ENCODE data around the gene SORCS2.

The SORCS2 gene

DNA sequence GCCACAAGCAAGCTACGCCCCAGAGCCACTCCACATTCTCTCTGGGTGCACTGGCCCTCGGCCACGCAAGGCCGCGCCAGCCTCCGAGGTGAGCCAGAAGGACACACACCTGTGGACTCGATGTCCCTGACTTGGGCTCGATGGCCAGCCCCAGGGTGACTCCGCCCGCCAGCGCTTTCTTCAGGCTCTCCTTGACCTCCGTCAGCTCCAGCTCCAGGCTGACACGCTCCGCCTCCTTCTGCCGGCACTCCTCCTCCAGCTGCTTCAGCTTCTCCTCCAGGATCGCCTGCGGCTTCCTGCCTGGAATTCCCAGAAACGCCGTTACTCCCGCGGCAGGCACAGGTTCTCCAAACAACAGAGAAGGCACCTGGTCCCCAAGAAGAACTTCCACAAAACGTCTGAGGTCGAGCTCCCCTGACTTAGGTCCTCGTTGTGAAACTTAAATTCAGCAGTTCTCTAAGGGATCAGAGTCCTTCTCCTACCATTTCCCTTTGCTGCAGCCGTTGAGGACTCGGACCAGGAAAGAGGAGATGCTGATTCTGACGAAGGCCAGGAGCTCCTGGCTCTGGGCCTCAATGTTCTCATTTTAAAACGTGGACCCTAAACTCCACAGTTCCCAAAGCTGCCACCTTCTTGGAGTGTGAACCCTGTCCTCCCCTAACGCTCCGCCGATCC is 580.5 kb downstream of the SORCS2 start:
- DNase-seq (ENCODE audit: low spot score): no peak
- in situ Hi-C loops (cut with MboI; ENCODE audit: low sequenced_read_pairs, unreplicated experiment): no loop called here
- TF ChIP-seq CTCF (IDR thresholded peaks at IDR 0.05; ENCODE audit: borderline replicate concordance, control extremely low read depth, extremely low read depth, insufficient read depth, missing control alignments): no peak

- no peak for TF ChIP-seq CTCF (IDR thresholded peaks at IDR 0.05; ENCODE audit: borderline replicate concordance, control extremely low read depth, extremely low read depth, insufficient read depth, missing control alignments)
- DNase-seq (ENCODE audit: low spot score): no peak
- in situ Hi-C loops (cut with MboI; ENCODE audit: low sequenced_read_pairs, unreplicated experiment): no loop called here
Observed at GRCh38 chr4:7773401-7774180, 581.3 kb downstream of the SORCS2 start.

DNA sequence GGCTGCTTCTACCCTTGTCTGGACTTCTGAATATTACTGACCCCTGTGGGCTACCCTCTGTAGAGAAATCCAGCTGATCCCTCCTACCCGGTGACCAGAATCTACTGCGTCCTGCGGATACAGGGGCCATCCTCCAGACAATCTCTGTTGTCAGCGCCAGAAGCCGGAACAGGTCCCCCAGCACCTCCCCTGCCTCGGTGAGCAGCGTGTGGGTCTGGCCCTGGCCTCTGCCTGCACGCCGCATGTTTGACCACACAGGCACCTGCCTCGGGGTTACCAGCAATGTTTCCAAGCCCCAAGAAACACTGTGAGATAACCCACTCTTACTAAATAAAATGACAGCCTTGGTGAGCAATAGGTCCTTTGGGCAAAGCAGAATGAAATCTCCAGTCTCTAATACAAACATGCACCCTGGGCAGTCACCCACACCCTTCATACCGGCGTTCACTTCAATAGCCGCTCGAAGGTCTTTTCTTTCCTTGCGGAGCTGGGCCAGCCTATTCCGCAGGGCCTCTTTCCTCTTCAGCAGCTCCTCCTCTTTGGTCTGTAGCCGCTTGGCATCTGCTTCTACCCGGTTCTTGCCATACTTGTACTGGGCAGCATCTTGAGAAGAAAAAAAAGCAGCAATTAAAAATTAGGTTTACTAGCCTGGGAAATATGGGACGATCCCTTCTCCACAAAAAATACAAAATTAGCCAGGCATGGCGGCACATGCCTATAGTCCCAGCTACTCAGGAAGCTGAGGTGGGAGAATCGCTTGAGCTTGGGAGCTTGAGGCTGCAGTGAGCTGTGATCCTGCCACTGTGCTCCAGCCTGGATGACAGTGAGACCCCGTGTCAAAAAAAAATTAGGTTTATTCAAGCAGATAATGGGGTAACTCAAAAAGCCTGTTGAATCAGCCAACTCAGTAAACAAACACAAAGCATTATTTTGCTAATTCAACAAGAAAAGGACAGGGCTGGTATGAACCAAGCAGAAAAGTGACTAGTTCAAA is 582.3 kb downstream of the SORCS2 start:
- DNase-seq (ENCODE audit: low spot score): no peak
- in situ Hi-C loops (cut with MboI; ENCODE audit: low sequenced_read_pairs, unreplicated experiment): no loop called here

GRCh38 chr4:7775396-7775795 is 583.1 kb downstream of the SORCS2 start:
- no peak for DNase-seq (ENCODE audit: low spot score)
- in situ Hi-C loops (cut with MboI; ENCODE audit: low sequenced_read_pairs, unreplicated experiment): no loop called here
- no peak for TF ChIP-seq CTCF (IDR thresholded peaks at IDR 0.05; ENCODE audit: borderline replicate concordance, control extremely low read depth, extremely low read depth, insufficient read depth, missing control alignments)

More for the DNA sequence above, 582.3 kb downstream of the SORCS2 start:
- TF ChIP-seq CTCF (IDR thresholded peaks at IDR 0.05; ENCODE audit: borderline replicate concordance, control extremely low read depth, extremely low read depth, insufficient read depth, missing control alignments): no peak

GRCh38 chr4:7777017-7777710 is 584.8 kb downstream of the SORCS2 start:
- no peak for TF ChIP-seq CTCF (IDR thresholded peaks at IDR 0.05; ENCODE audit: borderline replicate concordance, control extremely low read depth, extremely low read depth, insufficient read depth, missing control alignments)
- in situ Hi-C loops (cut with MboI; ENCODE audit: low sequenced_read_pairs, unreplicated experiment): no loop called here
- no peak for DNase-seq (ENCODE audit: low spot score)

Measured in GM13976 (cell line).